Renal pelvis (tissue), 4 donors: ENCODE results near the gene XXYLT1. TPM values are rescaled to one million over a fixed set of nuclear protein-coding genes. Genes with fewer than 3 reads are reported as not detected.
A peak's percentile ranks its signal among the peaks of the same experiment; 100 is the strongest.

Experiments used
- DNase-seq: peaks from one replicate; pipeline ENCODE4 v3.0.0-alpha.2; 2013
- polyA plus RNA-seq, 3 donors: library from polyadenylated mRNA; unstranded; fragments of 120-200 nt; gene quantifications; one replicate each; pipeline ENCODE4 v1.2.1, GENCODE V29; 2013; ENCODE audit not compliant: insufficient read length in 3 of 3

XXYLT1 gene
- polyA plus RNA-seq, 3 donors, result 28.7 to 32.7 (median 29.6) TPM

GRCh38 chr3:195080571-195081151 lies 190.3 kb downstream of the XXYLT1 start:
- DNase-seq, result peak; percentile 67

GRCh38 chr3:195080125-195080524 lies 190.8 kb downstream of the XXYLT1 start:
- no peak for DNase-seq

GRCh38 chr3:195079636-195080035 lies 191.3 kb downstream of the XXYLT1 start:
- no peak for DNase-seq

DNA sequence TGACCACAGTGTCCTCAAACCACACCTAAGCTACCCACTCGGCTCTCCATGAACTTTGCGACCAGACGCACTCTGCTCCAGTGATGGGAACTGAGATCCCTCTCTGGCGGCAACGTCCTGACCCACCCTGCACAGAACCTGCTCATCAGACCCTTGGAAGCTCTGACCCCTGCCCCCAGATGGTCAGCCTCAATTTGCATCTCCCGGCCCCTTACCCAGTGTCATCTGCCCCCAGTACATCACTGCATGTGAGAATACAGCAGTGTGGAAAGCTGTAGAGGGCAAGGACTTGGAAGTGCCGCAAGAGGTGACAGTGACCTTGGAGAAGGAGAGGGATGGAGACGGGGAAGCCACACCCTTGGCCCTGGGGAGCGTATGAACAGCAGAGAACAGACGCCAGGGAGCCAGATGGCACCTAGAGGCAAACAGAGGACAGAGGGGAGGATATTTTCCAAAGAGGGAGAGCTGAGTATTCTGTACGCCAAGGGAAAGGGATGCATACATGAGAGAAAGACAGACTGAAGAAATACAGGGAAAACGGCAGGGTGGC lies 192.0 kb downstream of the XXYLT1 start:
- no peak for DNase-seq

DNA sequence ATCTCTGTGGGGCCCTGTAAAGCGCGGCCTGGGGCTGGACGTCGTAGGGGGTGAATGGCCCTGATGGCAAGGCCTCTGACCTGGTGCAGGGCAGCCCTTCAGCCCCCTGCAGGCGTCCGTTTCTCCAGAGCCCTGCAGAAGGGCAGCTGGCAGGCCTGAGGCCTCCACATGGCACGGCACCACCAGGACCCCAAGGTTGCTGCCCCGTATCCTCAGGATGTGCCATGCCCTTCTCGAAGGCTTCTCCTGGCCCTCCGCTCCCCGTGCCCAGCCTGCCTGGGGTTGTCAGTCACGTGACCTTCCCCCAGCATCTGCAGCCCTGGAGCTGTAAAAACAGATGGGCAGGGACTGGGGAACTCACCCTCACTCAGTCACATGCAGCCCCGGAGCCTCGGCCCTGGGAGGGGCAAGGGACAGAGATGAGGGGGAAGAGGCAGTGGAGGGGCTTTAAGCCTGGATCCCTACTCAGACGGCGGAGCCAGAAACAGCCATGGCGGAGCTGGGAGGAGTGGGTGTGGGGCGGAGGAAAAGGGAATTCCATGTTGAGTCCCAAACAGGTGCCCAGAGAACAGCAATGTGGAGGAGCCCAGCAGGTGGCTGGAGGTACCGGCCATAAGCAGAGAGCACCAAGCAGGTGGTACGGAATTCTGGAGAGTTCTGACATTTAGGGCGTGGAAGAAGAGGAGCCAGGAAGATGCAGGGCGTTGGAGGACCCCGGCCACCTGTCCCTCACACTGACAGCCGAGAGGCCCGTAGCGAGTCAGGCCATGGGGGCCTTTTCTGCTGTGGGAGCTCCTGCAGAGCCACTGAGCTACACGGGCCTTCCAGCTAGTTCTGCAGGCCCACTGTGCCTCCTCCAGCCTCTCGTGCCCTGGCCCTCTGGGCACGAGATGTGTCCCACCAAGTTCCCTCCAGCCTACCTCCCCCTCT lies 193.1 kb downstream of the XXYLT1 start:
- DNase-seq, result no peak

- DNase-seq, result no peak
Observed at GRCh38 chr3:195076981-195077610, 193.9 kb downstream of the XXYLT1 start.

GRCh38 chr3:195075941-195076875 lies 194.8 kb downstream of the XXYLT1 start:
- no peak for DNase-seq

DNA sequence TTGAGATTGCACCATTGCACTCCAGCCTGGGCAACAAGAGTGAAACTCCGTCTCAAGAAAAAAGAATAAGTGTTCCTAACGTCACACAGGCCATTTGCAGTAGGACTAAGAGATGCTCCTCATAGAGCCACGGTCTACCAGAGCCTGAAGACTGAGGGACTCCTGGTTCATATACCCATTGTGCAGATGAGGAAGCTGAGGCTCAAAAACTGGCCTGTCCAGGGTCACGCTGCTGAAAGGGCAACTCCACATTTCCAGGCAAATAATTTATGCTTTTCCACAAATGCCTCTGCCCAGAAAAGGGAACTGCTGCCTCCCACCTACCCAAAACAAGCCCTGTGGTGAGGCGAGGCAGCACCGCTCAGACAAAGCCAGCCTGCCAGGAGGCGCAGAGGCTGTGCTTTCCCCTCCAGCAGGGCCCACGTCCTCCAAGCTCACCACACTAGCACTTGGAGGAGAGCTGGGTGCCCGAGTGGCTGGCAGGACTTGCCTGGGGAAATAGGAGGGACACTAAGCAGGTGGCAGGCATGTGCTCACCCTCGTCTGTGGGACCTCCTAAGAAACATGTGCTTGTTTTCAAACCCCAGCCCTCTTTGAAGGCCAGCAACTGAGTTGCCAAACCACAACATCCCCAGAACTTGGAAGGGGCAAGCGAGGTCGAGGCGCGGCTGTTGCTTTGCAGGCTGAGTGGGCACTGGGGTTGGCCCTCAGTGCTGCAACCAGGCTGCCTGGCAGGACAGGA lies 195.6 kb downstream of the XXYLT1 start:
- no peak for DNase-seq

DNA sequence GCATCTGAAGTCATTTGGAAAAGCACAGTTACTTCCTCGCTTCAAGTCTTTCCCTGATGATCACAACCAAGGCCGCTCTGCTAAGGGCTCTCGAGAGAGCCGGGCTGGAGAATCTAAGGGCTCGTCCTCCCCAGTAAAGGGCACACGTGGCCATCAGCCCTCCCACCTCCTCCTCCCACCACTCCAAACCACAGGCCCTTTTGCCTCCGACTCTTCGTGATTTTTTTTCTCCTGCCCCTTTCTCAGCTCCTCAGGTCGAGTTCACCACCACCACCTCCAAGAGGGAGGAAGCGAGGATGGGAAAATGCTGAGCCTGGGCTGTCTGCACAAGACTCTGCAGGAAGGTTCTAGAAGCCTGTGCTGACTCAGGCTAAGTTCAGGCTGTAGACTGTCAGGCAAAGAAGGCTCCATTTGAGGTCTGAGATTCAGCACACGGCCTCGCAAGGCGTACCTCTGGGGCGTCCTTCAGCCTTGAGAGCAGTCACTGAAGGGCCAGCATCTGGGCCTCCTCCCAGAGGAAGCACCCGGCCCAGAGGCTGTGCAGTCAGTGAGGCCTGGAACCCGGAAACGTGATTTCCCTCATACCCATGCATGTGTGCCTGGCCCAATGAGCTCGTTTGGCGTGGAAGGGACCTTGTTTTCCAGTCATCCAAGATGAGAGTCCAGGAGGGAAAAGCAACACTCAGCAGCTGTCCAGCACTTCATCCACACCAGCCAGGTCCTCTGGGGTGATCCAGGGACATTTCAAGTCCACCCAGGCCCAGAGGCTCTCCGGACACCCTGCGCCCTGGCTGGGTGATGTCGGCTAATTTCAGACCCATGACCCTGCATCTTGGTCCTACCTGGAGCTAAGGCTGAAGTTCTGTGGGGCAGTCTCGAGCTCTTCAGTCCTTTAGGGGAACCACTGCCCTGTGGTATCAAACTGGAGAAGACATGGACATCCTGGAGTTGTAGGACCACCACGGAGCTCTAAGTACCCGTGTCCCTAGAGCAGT lies 196.8 kb downstream of the XXYLT1 start:
- no peak for DNase-seq

DNA sequence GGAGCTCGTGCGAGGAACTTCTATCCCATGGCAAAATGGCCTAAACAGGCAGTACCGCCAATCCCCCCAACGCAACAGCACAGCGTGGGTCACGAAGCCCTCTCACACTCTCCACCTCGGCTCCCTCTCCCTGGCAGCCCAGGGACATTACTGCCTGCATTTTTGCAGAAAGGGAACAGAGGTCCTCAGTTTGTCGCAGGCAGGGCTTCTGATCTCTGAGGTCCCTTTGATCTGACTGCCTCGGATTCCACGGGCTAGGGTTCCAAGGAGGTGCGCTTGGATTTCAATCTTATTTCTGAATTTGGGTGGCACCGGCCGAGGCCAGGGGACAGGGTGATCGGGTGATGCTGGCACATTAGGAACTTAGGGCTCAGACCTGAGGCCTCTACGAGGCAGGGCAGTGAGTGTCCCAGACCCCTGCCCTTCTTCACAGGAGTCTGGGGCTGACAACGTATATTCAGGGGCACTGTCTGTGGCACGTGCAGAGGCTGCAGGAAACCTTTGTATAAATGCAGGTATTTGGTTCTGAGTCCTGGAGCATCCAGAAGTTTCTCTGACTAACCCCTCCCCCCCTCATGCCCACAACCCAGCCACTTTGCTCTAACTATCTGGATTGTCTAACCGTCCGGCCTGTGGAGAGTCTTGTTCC lies 197.9 kb downstream of the XXYLT1 start:
- no peak for DNase-seq

- no peak for DNase-seq
Observed at GRCh38 chr3:195071916-195072820, 198.8 kb downstream of the XXYLT1 start.

DNA sequence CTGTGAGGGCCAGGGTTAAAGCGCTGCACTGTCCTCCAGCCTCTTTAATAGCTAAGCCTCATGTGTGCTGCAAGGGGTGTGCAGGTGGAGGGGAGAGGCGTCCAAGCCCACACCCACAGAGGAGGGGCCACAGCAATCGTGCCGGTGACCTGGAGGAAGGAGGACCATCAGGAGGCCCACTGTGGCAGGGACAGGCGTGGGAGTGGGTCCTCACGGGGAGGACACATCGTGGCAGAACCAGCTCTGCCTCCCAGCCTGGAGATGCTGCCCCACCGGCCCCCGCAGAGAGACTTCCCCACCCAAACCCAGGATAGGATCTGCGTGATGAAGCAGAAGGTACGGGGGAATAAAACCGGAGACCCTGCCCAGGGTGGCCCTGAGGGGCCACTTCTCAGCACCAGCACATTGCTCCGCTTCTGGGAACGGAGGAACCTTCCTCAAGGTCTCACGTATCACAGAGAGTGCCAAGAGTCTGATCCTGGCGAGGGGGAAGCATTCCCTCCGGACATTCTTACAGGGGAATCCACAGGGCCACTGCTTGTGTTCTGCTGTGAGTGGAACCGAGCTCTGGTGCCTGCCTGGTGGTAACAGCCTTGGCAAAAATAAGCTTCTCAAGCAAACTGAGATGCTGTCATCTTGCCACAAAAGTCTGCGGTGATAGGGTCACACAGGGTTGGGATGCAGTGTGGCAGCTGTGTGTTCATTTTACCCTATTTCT lies 199.8 kb downstream of the XXYLT1 start:
- DNase-seq, result no peak

- DNase-seq, result no peak
Observed at GRCh38 chr3:195070336-195070735, 200.6 kb downstream of the XXYLT1 start.

- DNase-seq, result no peak
Observed at GRCh38 chr3:195069501-195070251, 201.3 kb downstream of the XXYLT1 start.

DNA sequence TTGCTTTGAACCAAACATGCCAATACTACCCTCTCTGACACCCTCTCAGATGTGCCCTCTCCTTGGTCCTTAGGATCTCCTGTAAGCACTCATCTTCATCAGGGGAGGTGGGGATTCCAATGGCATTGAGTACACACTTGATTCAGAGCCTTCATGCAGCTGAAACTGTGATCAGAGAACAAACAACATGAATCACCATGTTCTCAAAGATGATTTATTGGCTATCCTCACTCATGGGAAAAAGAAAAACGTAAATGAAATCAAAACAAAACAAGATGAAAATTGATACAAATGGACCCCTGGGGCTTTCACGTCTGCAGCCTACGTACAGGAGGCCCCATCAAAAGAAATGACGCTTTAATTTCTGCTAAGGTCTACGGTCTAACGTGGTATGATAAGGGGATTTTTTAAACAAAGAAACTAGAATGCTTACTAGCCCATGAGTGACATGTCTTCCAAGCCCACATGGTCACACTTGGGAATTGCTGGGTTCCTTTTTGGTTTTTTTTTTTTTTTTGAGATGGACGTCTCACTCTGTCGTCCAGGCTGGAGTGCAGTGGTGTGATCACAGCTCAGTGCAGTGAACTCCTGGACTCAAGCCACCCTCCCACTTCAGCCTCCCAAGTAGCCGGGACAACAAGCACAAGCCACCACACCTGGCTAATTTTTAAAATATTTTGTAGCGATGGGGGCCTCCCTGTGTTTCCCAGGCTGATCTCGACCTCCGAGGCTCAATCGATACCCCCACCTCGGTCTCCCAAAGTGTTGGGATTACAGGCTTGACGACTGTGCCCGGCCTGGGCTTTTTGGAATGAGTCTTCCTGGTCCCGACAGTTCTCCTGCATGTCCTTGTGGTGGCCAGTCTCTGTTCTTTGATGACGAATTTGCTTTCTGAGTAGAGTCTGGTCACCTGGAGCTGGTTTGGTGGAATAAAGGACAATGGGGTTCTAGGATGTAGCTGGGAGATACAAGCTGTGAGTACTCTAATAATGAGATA lies 202.6 kb downstream of the XXYLT1 start:
- no peak for DNase-seq
